Pons (tissue), 1 donor: ENCODE results near the gene SCG3.
"Not testable (repeated sequence)": the region's sequence is repeated elsewhere in the genome, so short reads cannot be mapped to it uniquely, and the experiment has no call there.

ENCODE experiments used
- DNase-seq: peaks from one replicate; pipeline ENCODE4 v3.0.0-alpha.2; 2016; ENCODE audit warnings: low spot score

Gene SCG3

GRCh38 chr15:51681303-51681963 is at the start of gene SCG3:
TSS of gene SCG3 (plus strand) at chr15:51681503. CDS start at chr15:51681756, 253 bp downstream.
- DNase-seq = peak; percentile 72

- DNase-seq = no peak
Observed at GRCh38 chr15:51634591-51635198, 46.6 kb upstream of the SCG3 start.

GRCh38 chr15:51641490-51642130 is 39.7 kb upstream of the SCG3 start:
- no peak for DNase-seq

GRCh38 chr15:51642696-51643095 is 38.6 kb upstream of the SCG3 start:
- DNase-seq = no peak

- peak; percentile 83 for DNase-seq
Observed at GRCh38 chr15:51647128-51647562, 34.2 kb upstream of the SCG3 start.

GRCh38 chr15:51648101-51648500 is 33.2 kb upstream of the SCG3 start:
- not testable (repeated sequence) for DNase-seq

- not testable (repeated sequence) for DNase-seq
Observed at GRCh38 chr15:51648643-51649042, 32.7 kb upstream of the SCG3 start.

- DNase-seq = peak; percentile 91
Observed at GRCh38 chr15:51649659-51650521, 31.4 kb upstream of the SCG3 start.

- DNase-seq = no peak
Observed at GRCh38 chr15:51652084-51652668, 29.1 kb upstream of the SCG3 start.

- DNase-seq = not testable (repeated sequence)
Observed at GRCh38 chr15:51655401-51656057, 25.8 kb upstream of the SCG3 start.

- no peak for DNase-seq
Observed at GRCh38 chr15:51658664-51659063, 22.6 kb upstream of the SCG3 start.

GRCh38 chr15:51661072-51661471 is 20.2 kb upstream of the SCG3 start:
- no peak for DNase-seq

GRCh38 chr15:51667478-51667877 is 13.8 kb upstream of the SCG3 start:
- DNase-seq = no peak

- DNase-seq = no peak
Observed at GRCh38 chr15:51668446-51668845, 12.9 kb upstream of the SCG3 start.

- no peak for DNase-seq
Observed at GRCh38 chr15:51669381-51669780, 11.9 kb upstream of the SCG3 start.

- peak; percentile 38 for DNase-seq
Observed at GRCh38 chr15:51672155-51672687, 9.1 kb upstream of the SCG3 start.

GRCh38 chr15:51672913-51673857 is 8.1 kb upstream of the SCG3 start:
- DNase-seq = no peak

GRCh38 chr15:51675234-51675633 is 6.1 kb upstream of the SCG3 start:
- no peak for DNase-seq

GRCh38 chr15:51677021-51677420 is 4.3 kb upstream of the SCG3 start:
- no peak for DNase-seq

GRCh38 chr15:51677452-51677851 is 3.9 kb upstream of the SCG3 start:
- peak; percentile 26 for DNase-seq
